ENCODE measurements around the gene CD226. TPM values are rescaled to one million over a fixed set of nuclear protein-coding genes. Genes with fewer than 3 reads are reported as not detected.
"Not testable (repeated sequence)": the region's sequence is repeated elsewhere in the genome, so short reads cannot be mapped to it uniquely, and the experiment has no call there.

Gene CD226
- total RNA-seq, 1 donor from 2014 or later = not detected

DNA sequence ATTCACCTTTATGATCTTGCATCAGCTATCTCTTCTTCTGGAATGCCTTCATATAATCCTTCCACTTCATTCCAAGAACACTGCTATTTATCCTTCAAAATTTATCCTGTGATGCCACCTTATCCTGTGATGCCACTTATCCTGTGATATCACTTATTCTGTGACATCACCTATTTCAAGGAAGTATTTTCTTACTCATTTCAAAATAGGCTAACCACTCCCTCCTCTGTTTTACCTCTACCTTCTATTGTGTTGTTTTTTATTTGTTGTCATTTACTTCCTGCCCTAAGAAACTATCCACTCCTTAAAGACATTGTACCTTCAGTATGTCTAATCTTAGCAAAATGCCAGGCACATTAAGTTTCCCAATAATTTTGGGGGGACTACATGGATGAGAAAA lies 38.8 kb downstream of the CD226 start:
- Mint-ChIP-seq H3K36me3 (no peaks in the 10 kb centered on the region), H3K27ac (no peak overlapping the region), H3K4me3 (no peak overlapping the region), H3K4me1 (no peaks in the 10 kb centered on the region), H3K27me3 (ENCODE audit: insufficient read depth, low read depth) (no peaks in the 10 kb centered on the region), H3K9me3 (no peaks in the 10 kb centered on the region)
- H3K27ac ChIP-seq = no peak overlapping the region
- H3K4me1 ChIP-seq = no peaks in the 10 kb centered on the region
- H4K20me1 ChIP-seq (ENCODE audit: low read depth) = no peaks in the 10 kb centered on the region
- H3K9ac ChIP-seq = no peak overlapping the region
- no peaks in the 10 kb centered on the region for H3K36me3 ChIP-seq
- H2AFZ ChIP-seq (replicated peaks) = no peak overlapping the region
- no peak for TF ChIP-seq EZH2phosphoT487 (IDR thresholded peaks at IDR 0.05)
- TF ChIP-seq, protein P1, sequence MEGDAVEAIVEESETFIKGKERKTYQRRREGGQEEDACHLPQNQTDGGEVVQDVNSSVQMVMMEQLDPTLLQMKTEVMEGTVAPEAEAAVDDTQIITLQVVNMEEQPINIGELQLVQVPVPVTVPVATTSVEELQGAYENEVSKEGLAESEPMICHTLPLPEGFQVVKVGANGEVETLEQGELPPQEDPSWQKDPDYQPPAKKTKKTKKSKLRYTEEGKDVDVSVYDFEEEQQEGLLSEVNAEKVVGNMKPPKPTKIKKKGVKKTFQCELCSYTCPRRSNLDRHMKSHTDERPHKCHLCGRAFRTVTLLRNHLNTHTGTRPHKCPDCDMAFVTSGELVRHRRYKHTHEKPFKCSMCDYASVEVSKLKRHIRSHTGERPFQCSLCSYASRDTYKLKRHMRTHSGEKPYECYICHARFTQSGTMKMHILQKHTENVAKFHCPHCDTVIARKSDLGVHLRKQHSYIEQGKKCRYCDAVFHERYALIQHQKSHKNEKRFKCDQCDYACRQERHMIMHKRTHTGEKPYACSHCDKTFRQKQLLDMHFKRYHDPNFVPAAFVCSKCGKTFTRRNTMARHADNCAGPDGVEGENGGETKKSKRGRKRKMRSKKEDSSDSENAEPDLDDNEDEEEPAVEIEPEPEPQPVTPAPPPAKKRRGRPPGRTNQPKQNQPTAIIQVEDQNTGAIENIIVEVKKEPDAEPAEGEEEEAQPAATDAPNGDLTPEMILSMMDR (IDR thresholded peaks at IDR 0.05) = no peak
- TF ChIP-seq EZH2 (IDR thresholded peaks at IDR 0.05) = no peak
- H3K27me3 ChIP-seq = no peaks in the 10 kb centered on the region
- H3K4me3 ChIP-seq = no peak overlapping the region
- H3K4me2 ChIP-seq = no peak overlapping the region
- H3F3A ChIP-seq (ENCODE audit: low read depth) = no peaks in the 10 kb centered on the region
- no peak for DNase-seq (ENCODE audit: low spot score)
- no peaks in the 10 kb centered on the region for H3K9me3 ChIP-seq (ENCODE audit: low read depth)
- H3K79me2 ChIP-seq (ENCODE audit: low read depth) = no peaks in the 10 kb centered on the region

DNA sequence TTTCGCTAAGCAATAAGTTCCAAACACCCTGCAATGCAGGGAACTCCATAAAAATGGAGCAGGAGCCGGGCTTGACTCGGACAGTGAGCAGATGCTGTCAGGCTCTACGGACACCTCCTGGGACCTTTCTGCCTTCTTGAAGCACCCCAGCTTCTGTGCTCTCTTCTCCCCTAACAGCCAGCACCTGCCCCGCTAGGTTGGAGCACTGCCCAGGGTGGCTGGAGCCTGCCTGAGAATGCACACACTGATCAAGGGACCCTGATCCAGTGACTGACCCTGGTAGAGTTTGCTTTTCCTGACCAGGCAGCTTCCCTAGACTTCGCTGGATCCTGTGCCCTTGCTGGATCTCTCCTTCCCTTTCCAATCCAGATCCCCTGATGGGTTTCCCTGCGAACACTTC lies 40.9 kb downstream of the CD226 start:
- no peak overlapping the region for H3K4me3 Mint-ChIP-seq
- Histone ChIP-seq H3K4me1 (no peaks in the 10 kb centered on the region), H3K27me3 (no peaks in the 10 kb centered on the region), H4K20me1 (ENCODE audit: low read depth) (no peaks in the 10 kb centered on the region), H3K4me3 (no peak overlapping the region), H3K79me2 (ENCODE audit: low read depth) (no peaks in the 10 kb centered on the region), H3K4me2 (no peak overlapping the region), H3K36me3 (no peaks in the 10 kb centered on the region), H2AFZ (replicated peaks) (peak overlapping the region; percentile 12), H3F3A (ENCODE audit: low read depth) (no peaks in the 10 kb centered on the region), H3K9me3 (ENCODE audit: low read depth) (no peaks in the 10 kb centered on the region), H3K9ac (no peak overlapping the region), H3K27ac (no peak overlapping the region)
- H3K4me1 Mint-ChIP-seq = no peaks in the 10 kb centered on the region
- H3K27me3 Mint-ChIP-seq (ENCODE audit: insufficient read depth, low read depth) = no peaks in the 10 kb centered on the region
- H3K27ac Mint-ChIP-seq = no peak overlapping the region
- no peak for DNase-seq (ENCODE audit: low spot score)
- no peaks in the 10 kb centered on the region for H3K9me3 Mint-ChIP-seq
- H3K36me3 Mint-ChIP-seq = no peaks in the 10 kb centered on the region
- TF ChIP-seq EZH2phosphoT487 (IDR thresholded peaks at IDR 0.05) = no peak
- TF ChIP-seq, protein P1 (IDR thresholded peaks at IDR 0.05) = no peak
- no peak for TF ChIP-seq EZH2 (IDR thresholded peaks at IDR 0.05)

- no peak for DNase-seq (ENCODE audit: low spot score)
- H3K9me3 ChIP-seq (ENCODE audit: low read depth) = no peaks in the 10 kb centered on the region
- H3F3A ChIP-seq (ENCODE audit: low read depth) = no peaks in the 10 kb centered on the region
- H3K4me3 ChIP-seq = no peak overlapping the region
- no peaks in the 10 kb centered on the region for H4K20me1 ChIP-seq (ENCODE audit: low read depth)
- Mint-ChIP-seq H3K9me3 (no peaks in the 10 kb centered on the region), H3K36me3 (no peaks in the 10 kb centered on the region), H3K27ac (no peak overlapping the region), H3K27me3 (ENCODE audit: insufficient read depth, low read depth) (no peaks in the 10 kb centered on the region), H3K4me3 (no peak overlapping the region), H3K4me1 (no peaks in the 10 kb centered on the region)
- no peaks in the 10 kb centered on the region for H3K79me2 ChIP-seq (ENCODE audit: low read depth)
- H3K9ac ChIP-seq = no peak overlapping the region
- no peaks in the 10 kb centered on the region for H3K36me3 ChIP-seq
- H3K27ac ChIP-seq = no peak overlapping the region
- no peak overlapping the region for H3K4me2 ChIP-seq
- H3K4me1 ChIP-seq = no peaks in the 10 kb centered on the region
- no peak for TF ChIP-seq EZH2 (IDR thresholded peaks at IDR 0.05)
- TF ChIP-seq, protein P1 (IDR thresholded peaks at IDR 0.05) = peak; percentile 11
- no peaks in the 10 kb centered on the region for H3K27me3 ChIP-seq
- H2AFZ ChIP-seq (replicated peaks) = no peak overlapping the region
These were observed 46.7 kb downstream of the CD226 start for GRCh38 chr18:69900941-69901340.

DNA sequence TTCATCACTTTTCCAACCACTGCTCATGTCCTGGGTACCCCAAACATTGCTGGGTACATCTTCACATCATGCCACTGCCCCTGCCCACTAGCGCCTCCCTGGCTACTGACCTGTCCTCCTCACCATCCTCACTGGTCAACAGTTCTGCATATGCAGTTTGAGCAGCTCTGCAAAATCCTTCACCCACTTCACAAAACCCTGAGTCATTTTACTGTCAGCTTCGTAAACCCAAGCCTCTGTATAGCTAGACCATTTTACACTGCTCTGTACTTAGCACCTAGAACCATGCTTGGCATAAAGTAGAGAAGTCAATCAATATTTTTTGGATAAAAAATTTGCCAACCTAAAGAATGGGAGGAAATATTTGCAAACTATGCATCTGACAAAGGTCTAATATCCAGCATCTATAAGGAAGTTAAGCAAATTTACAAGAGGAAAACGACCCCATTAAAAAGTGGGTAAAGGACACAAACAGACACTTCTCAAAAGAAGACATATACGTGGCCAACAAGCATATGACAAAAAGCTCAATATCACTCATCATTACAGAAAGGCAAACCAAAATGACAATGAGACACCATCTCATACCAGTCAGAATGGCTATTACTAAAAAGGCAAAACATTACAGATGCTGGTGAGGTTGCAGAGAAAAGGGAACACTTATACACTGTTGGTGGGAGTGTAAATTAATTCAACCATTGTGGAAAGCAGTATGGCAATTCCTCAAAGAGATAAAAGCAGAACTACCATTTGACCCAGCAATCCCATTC lies 48.3 kb downstream of the CD226 start:
- not testable (repeated sequence) for H3F3A ChIP-seq (ENCODE audit: low read depth); H3K27ac Mint-ChIP-seq; H3K4me2 ChIP-seq; H3K4me3 Mint-ChIP-seq; H2AFZ ChIP-seq (replicated peaks); H3K27me3 Mint-ChIP-seq (ENCODE audit: insufficient read depth, low read depth); H3K4me3 ChIP-seq; H4K20me1 ChIP-seq (ENCODE audit: low read depth); H3K27me3 ChIP-seq; H3K27ac ChIP-seq; DNase-seq (ENCODE audit: low spot score); H3K9me3 ChIP-seq (ENCODE audit: low read depth); H3K79me2 ChIP-seq (ENCODE audit: low read depth); H3K4me1 Mint-ChIP-seq; H3K9ac ChIP-seq; H3K36me3 Mint-ChIP-seq; H3K9me3 Mint-ChIP-seq; H3K36me3 ChIP-seq; H3K4me1 ChIP-seq
